ENCODE measurements around the gene UCP3. TPM values are rescaled to one million over a fixed set of nuclear protein-coding genes. Genes with fewer than 3 reads are reported as not detected.

The UCP3 gene
- total RNA-seq, 1 donor from 2014 or later = 5.7 TPM

DNA sequence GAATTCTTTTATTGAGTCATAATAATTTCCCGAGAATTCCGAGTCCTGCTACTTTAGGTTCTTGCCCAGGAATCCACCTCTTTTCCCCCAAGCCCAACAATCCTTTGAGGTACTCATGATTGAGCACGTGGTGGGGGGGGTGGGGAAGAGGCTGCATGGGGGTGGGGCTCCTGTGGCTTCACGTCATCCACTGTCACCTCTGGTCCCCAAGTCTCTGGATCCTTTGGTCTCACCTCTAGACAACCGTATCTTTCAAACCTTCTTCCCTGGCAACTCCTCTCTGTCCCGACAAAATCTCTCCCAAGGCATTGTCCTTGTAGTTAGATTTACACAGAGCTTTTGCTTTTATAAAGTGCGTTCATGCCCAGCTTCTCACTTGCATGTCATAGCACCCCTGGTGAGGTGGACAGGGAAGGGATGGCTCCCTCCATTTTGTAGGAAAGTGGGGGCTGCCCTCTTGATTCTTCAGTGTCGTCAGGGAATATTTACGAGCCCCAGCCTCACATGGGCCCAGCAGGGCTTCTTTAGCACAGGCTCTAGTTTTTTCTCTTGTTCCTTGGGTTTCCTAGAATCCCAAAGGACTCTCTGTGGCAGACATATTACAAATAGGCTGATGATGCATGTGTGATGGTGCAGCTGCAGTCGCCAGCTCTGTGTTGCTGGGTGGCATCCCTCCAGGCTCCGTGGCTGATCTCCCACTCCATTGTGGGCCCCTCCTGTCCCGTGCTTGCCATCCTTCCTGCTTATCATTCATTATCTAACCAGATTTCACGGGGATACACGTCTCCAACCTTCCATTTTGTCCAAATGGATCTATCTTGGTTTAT, 8.4 kb downstream of the UCP3 start:
- intact Hi-C loops (cut with micrococcal nuclease) = no loop called here
- CTCF ChIA-PET = no interaction called here
- Mint-ChIP-seq H3K4me1 (peaks cover 62% of the 10 kb centered on the region), H3K4me3 (no peak overlapping the region), H3K9me3 (no peaks in the 10 kb centered on the region), H3K27ac (no peak overlapping the region), H3K36me3 (ENCODE audit: low read depth) (peaks cover 30% of the 10 kb centered on the region), H3K27me3 (no peaks in the 10 kb centered on the region)
- ATAC-seq (ENCODE audit: low read depth) (no peak), DNase-seq (no peak)
- TF ChIP-seq CTCF (IDR thresholded peaks at IDR 0.05) = no peak
- POLR2A ChIA-PET = interaction anchor here (17.5 kb wide), 1 partner anchor 24 kb away, joined by 425 read pairs; the partner anchor contains the start of gene UCP2

- Mint-ChIP-seq H3K27ac (peak overlapping the region; percentile 86), H3K27me3 (no peaks in the 10 kb centered on the region), H3K4me3 (peak overlapping the region; percentile 50), H3K36me3 (ENCODE audit: low read depth) (peaks cover 30% of the 10 kb centered on the region), H3K4me1 (peaks cover 62% of the 10 kb centered on the region), H3K9me3 (no peaks in the 10 kb centered on the region)
- ATAC-seq (ENCODE audit: low read depth) (peak; percentile 26), DNase-seq (no peak)
- ChIA-PET CTCF (no interaction called here), POLR2A (interaction anchor here (17.5 kb wide), 1 partner anchor 23 kb away, joined by 425 read pairs; the partner anchor contains the start of gene UCP2)
- intact Hi-C loops (cut with micrococcal nuclease) = loop anchor here (5.0 kb wide), 1 partner anchor 33 kb away; no protein-coding TSS in a partner anchor
- no peak for TF ChIP-seq CTCF (IDR thresholded peaks at IDR 0.05)
Observed at GRCh38 chr11:73999581-74000306, 9.1 kb downstream of the UCP3 start.

GRCh38 chr11:73998846-73999575, 9.9 kb downstream of the UCP3 start:
- TF ChIP-seq CTCF (IDR thresholded peaks at IDR 0.05) = no peak
- ChIA-PET CTCF (no interaction called here), POLR2A (interaction anchor here (17.5 kb wide), 1 partner anchor 23 kb away, joined by 425 read pairs; the partner anchor contains the start of gene UCP2)
- no peak for ATAC-seq (ENCODE audit: low read depth)
- Mint-ChIP-seq H3K27me3 (no peaks in the 10 kb centered on the region), H3K36me3 (ENCODE audit: low read depth) (peaks cover 30% of the 10 kb centered on the region), H3K27ac (peak overlapping the region; percentile 86), H3K9me3 (no peaks in the 10 kb centered on the region), H3K4me1 (peaks cover 69% of the 10 kb centered on the region), H3K4me3 (peak overlapping the region; percentile 50)
- DNase-seq = no peak
- intact Hi-C loops (cut with micrococcal nuclease) = loop anchor here (5.0 kb wide), 1 partner anchor 33 kb away; no protein-coding TSS in a partner anchor

DNA sequence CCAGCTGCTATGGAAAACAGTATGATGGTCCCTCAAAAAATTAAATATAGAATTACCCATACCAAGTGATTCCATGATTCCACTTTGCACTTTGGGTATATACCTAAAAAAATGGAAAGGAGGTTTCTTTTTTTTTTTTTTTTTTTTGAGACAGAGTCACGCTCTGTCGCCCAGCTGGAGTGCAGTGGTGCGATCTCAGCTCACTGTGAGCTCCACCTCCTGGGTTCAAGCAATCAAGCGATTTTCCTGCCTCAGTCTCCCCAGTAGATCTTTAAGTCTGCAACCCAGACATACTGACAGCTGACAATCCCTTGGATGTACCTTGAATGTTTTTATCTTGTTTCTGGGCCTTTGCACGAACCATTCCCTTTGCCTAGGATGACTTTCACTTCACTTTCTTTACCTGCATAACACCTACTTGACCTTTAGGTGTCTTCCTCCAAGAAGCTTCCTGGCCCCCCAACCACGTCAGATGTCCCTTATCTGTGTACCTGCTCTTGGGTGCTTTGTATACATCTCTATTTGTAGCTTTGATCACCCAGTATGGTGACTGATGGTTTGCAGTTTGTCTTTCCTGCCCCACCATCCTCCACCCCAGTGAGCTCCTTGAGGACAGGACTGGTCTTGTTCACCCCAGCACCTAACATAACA, 11.6 kb downstream of the UCP3 start:
- DNase-seq = no peak

More for the DNA sequence above, 11.6 kb downstream of the UCP3 start:
- no peaks in the 10 kb centered on the region for H3K27me3 Mint-ChIP-seq
- H3K27ac Mint-ChIP-seq = peak overlapping the region; percentile 92
- peak; percentile 22 for ATAC-seq (ENCODE audit: low read depth)
- H3K4me3 Mint-ChIP-seq = peak overlapping the region; percentile 45
- no peaks in the 10 kb centered on the region for H3K9me3 Mint-ChIP-seq
- intact Hi-C loops (cut with micrococcal nuclease) = loop anchor here (1.0 to 5.0 kb wide), 2 partner anchors 8 to 35 kb away; no protein-coding TSS in a partner anchor
- POLR2A ChIA-PET = interaction anchor here (0.6 to 17.5 kb wide), 6 partner anchors 11 to 237 kb away, joined by 4 to 425 read pairs (median 6); partner anchors contain the start of gene UCP2
- no peak for TF ChIP-seq CTCF (IDR thresholded peaks at IDR 0.05)
- peaks cover 85% of the 10 kb centered on the region for H3K4me1 Mint-ChIP-seq
- peaks cover 12% of the 10 kb centered on the region for H3K36me3 Mint-ChIP-seq (ENCODE audit: low read depth)
- CTCF ChIA-PET = interaction anchor here (0.8 to 1.4 kb wide), 3 partner anchors 17 to 35 kb away, joined by 3 to 8 read pairs (median 3); no protein-coding TSS in a partner anchor
